Hepatocyte (in vitro differentiated cells): ENCODE data around the gene FMO2. TPM values are rescaled to one million over a fixed set of nuclear protein-coding genes. Genes with fewer than 3 reads are reported as not detected.
A peak's percentile ranks its signal among the peaks of the same experiment; 100 is the strongest.

Experiments used
- DNase-seq: peaks from one replicate; pipeline ENCODE4 v3.0.0-alpha.2; 2016; ENCODE audit warnings: low spot score
- H2AFZ ChIP-seq: fragments of 200-600 bp; sonication (generic); 2 replicates; pipeline ENCODE4 v1.6.0; 2016; ENCODE audit warnings: antibody characterized with exemption, mild to moderate bottlenecking
- H3K27ac ChIP-seq: fragments of 200-600 bp; sonication (generic); 2 replicates; pipeline ENCODE4 v1.5.1; 2016; ENCODE audit warnings: mild to moderate bottlenecking
- H3K27me3 ChIP-seq: fragments of 200-600 bp; sonication (generic); 2 replicates; pipeline ENCODE4 v1.6.1; 2016
- H3K36me3 ChIP-seq: fragments of 200-600 bp; sonication (generic); replicated peaks from 2 replicates; pipeline ENCODE4 v1.5.1; 2016; ENCODE audit warnings: low read depth; ENCODE audit not compliant: insufficient read depth
- H3K4me1 ChIP-seq: fragments of 200-600 bp; sonication (generic); 2 replicates; pipeline ENCODE4 v1.5.1; 2016; ENCODE audit warnings: mild to moderate bottlenecking, moderate library complexity; ENCODE audit not compliant: insufficient read depth
- H3K4me2 ChIP-seq: fragments of 200-600 bp; sonication (generic); 2 replicates; pipeline ENCODE4 v1.6.0; 2016
- H3K4me3 ChIP-seq: fragments of 200-600 bp; sonication (generic); 2 replicates; pipeline ENCODE4 v1.5.1; 2016; ENCODE audit warnings: mild to moderate bottlenecking
- H3K79me2 ChIP-seq: fragments of 200-600 bp; sonication (generic); 2 replicates; pipeline ENCODE4 v1.6.0; 2017; ENCODE audit warnings: mild to moderate bottlenecking
- H3K9me2 ChIP-seq: fragments of 200-600 bp; sonication (generic); replicated peaks from 2 replicates; pipeline ENCODE4 v1.6.0; 2017; ENCODE audit warnings: mild to moderate bottlenecking; ENCODE audit not compliant: insufficient read depth
- H3K9me3 ChIP-seq: fragments of 200-600 bp; sonication (generic); 2 replicates; pipeline ENCODE4 v1.5.1; 2016; ENCODE audit warnings: low read depth, mild to moderate bottlenecking
- H4K20me1 ChIP-seq: fragments of 200-600 bp; sonication (generic); 2 replicates; pipeline ENCODE4 v1.6.0; 2016; ENCODE audit warnings: mild to moderate bottlenecking; ENCODE audit not compliant: insufficient read depth, poor library complexity, severe bottlenecking
- EZH2 ChIP-seq: fragments of 200-600 bp; sonication (generic); IDR thresholded peaks from 2 replicates; pipeline ENCODE4 v1.6.1; 2016; ENCODE audit warnings: antibody characterized with exemption, mild to moderate bottlenecking, borderline replicate concordance
- EZH2phosphoT487 ChIP-seq: fragments of 200-600 bp; sonication (generic); IDR thresholded peaks from one replicate; pipeline ENCODE4 v1.6.1; 2018; ENCODE audit warnings: antibody characterized with exemption, mild to moderate bottlenecking, low read depth, moderate library complexity; ENCODE audit not compliant: unreplicated experiment, severe bottlenecking
- WGBS: methylation state at CpG from one replicate; pipeline ENCODE4 v1.1.6; 2016; ENCODE audit warnings: low lambda C conversion rate; ENCODE audit errors: missing lambda C conversion rate; 5-methylcytosine and 5-hydroxymethylcytosine counted together
- polyA plus RNA-seq: library from polyadenylated mRNA; unstranded; fragments of >200 nt; fragmentation: Nextera tagmentation; extraction: Ambion mirVana; gene quantifications from 2 replicates; pipeline ENCODE4 v1.2.1, GENCODE V29; 2016
- total RNA-seq: library from RNA; depleted of rRNA; stranded (reverse); fragments of >200 nt; gene quantifications from 2 replicates; pipeline ENCODE4 v1.2.3, GENCODE V29; 2014
- TF ChIP-seq, protein P1 (sequence below): fragments of 200-600 bp; sonication (generic); IDR thresholded peaks from 2 replicates; pipeline ENCODE4 v1.5.1; 2016; ENCODE audit warnings: antibody characterized with exemption, mild to moderate bottlenecking; ENCODE audit not compliant: poor library complexity

Gene FMO2
- total and polyA plus RNA-seq, 2 experiments from 2014 or later, result 0.70 TPM; not detected in 1

DNA sequence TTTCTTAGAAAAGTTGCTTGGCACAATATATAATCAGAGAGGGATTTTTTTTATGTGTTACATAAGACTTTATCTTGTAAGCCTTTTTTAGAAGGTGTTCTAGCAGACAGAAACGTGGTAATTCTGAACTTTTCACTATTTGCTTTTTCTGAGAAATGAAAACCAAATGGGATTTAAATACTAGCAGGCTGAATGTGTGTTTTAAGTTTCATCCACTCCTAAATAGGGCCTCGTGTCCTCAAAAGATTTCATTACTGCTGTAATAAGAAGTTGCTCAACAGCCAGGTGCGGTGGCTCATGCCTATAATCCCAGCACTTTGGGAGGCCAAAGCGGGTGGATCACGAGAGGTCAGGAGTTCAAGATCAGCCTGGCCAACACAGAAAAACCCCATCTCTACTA is 44.7 kb upstream of the FMO2 start:
- DNase-seq, result no peak
- Histone ChIP-seq H3K27ac (peak overlapping the region; percentile 87), H3K4me2 (no peak overlapping the region), H3K9me3 (no peaks in the 10 kb centered on the region), H2AFZ (no peak overlapping the region), H4K20me1 (no peaks in the 10 kb centered on the region), H3K27me3 (no peaks in the 10 kb centered on the region), H3K4me1 (peaks cover 34% of the 10 kb centered on the region), H3K79me2 (no peaks in the 10 kb centered on the region), H3K9me2 (no peaks in the 10 kb centered on the region), H3K4me3 (no peak overlapping the region), H3K36me3 (no peaks in the 10 kb centered on the region)
- TF ChIP-seq EZH2, result no peak
- TF ChIP-seq, protein P1, sequence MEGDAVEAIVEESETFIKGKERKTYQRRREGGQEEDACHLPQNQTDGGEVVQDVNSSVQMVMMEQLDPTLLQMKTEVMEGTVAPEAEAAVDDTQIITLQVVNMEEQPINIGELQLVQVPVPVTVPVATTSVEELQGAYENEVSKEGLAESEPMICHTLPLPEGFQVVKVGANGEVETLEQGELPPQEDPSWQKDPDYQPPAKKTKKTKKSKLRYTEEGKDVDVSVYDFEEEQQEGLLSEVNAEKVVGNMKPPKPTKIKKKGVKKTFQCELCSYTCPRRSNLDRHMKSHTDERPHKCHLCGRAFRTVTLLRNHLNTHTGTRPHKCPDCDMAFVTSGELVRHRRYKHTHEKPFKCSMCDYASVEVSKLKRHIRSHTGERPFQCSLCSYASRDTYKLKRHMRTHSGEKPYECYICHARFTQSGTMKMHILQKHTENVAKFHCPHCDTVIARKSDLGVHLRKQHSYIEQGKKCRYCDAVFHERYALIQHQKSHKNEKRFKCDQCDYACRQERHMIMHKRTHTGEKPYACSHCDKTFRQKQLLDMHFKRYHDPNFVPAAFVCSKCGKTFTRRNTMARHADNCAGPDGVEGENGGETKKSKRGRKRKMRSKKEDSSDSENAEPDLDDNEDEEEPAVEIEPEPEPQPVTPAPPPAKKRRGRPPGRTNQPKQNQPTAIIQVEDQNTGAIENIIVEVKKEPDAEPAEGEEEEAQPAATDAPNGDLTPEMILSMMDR, result no peak
- no peak for TF ChIP-seq EZH2phosphoT487
- 64% methylated on average over 5 of the region's 5 CpGs for WGBS

DNA sequence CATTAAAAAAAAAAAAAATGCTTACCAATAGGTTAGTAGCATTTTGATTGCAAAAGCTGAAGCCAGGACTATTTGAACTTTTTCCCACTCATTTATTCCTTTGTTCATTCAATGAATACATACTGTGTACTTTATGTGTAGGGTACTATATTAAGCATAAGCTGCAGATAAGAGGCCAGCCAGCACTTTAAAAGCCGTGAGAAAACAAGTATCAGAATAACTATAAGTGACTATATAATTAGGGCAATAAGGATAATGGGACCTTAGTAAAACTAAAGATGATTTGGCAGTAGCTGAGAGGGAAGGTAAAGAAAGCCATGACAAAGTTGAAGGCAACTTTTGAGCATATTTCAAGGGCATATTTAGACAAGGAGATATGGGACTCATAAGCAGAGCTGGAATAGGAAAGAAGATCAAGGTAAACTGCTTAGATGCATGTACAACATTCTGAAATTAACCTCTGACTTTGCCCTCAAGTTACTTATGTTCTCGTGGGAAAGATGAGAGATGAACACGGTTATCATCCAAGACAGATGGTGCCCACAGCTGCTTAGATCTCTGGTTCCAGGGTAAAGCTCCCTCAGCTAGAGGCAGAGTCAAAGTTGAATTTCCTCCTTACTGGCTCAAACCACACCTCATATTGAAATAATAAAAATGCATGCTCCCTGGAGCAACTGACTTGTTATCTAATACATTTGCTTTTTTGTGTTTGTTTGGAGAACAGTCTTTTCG is 44.0 kb upstream of the FMO2 start:
- Histone ChIP-seq H3K4me1 (peaks cover 34% of the 10 kb centered on the region), H3K9me2 (no peaks in the 10 kb centered on the region), H3K9me3 (no peaks in the 10 kb centered on the region), H3K4me3 (no peak overlapping the region), H2AFZ (no peak overlapping the region), H3K27ac (peak overlapping the region; percentile 87), H3K36me3 (no peaks in the 10 kb centered on the region), H3K79me2 (no peaks in the 10 kb centered on the region), H4K20me1 (no peaks in the 10 kb centered on the region), H3K4me2 (peak overlapping the region; percentile 49), H3K27me3 (no peaks in the 10 kb centered on the region)
- TF ChIP-seq EZH2 (no peak), EZH2phosphoT487 (no peak)
- TF ChIP-seq, protein P1, result no peak
- WGBS, result 51% methylated on average over 4 of the region's 4 CpGs
- DNase-seq, result no peak

DNA sequence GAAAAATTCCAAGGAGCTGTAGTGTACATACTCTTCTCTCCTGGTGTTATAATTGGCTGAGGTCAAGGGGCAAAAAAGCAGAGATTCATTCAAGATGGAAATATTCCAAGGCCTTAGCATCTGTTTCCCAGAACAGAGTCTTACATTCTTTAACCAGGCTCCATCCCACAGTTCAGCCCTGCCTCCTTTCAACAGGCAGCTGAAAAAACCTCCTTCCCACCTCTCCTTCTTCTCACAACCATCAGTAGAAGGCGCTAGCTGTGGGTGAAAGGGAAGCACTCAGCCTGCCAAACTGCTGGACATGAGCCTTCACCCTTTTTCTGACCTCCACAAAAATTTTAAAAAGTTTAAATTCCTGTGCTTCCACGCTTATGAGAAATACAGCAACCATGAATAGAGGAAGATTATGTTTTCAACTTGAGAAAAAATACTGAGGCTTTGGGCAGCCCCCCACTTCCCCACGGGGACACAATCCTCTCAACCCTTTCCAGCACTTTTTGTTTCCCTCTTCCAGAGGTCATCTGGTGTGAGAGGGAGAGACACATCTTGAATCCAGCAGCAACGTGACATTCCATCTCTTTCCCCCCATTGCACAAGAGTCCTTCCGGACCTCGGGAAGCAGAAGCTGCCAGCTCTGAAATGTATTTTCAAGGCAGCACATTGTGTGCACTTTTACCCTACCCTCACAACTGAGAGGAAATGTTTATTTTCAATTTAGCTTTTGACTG is 43.2 kb upstream of the FMO2 start:
- H3K4me3 ChIP-seq, result no peak overlapping the region
- H3K79me2 ChIP-seq, result no peaks in the 10 kb centered on the region
- peak; percentile 46 for DNase-seq
- WGBS, result 51% methylated on average over 6 of the region's 6 CpGs
- no peaks in the 10 kb centered on the region for H4K20me1 ChIP-seq
- H3K27ac ChIP-seq, result peak overlapping the region; percentile 87
- no peaks in the 10 kb centered on the region for H3K9me3 ChIP-seq
- no peaks in the 10 kb centered on the region for H3K27me3 ChIP-seq
- H2AFZ ChIP-seq, result no peak overlapping the region
- no peak for TF ChIP-seq EZH2phosphoT487
- TF ChIP-seq, protein P1, result peak; percentile 26
- H3K4me2 ChIP-seq, result peak overlapping the region; percentile 49
- H3K9me2 ChIP-seq, result no peaks in the 10 kb centered on the region
- H3K36me3 ChIP-seq, result no peaks in the 10 kb centered on the region
- H3K4me1 ChIP-seq, result peaks cover 34% of the 10 kb centered on the region
